Sciatic nerve (tissue), 2 donors: ENCODE data around the gene DNAH8. TPM values are rescaled to one million over a fixed set of nuclear protein-coding genes. Genes with fewer than 3 reads are reported as not detected.

Source experiments
- ATAC-seq: fragments of 200-7000 bp; cut with Tn5 transposase; one replicate; pipeline ENCODE4 v1.9.1; 2020; ENCODE audit warnings: mild to moderate bottlenecking, moderate library complexity
- DNase-seq: peaks from one replicate; pipeline ENCODE4 v3.0.0-alpha.2; 2020; ENCODE audit warnings: low spot score
- intact Hi-C: fragments of 100-400 bp; cut with DNase I; formaldehyde crosslinking; loops from one replicate; pipeline ENCODE4 v1.14.2; 2022
- total RNA-seq: library from RNA; stranded (reverse); fragmentation: NEBNext Ultra II Directional; extraction: Animal tissue kit (Norgen Biotek cat#: 25700); gene quantifications from one replicate; pipeline ENCODE4 v1.2.1, GENCODE V29; 2021
- donor health status: DM: no; HTN: no; CAD: no.
- donor health status: DM: no; HTN: no; CAD: no.

DNAH8 gene
- total RNA-seq, 1 donor from 2014 or later = 0.13 TPM

DNA sequence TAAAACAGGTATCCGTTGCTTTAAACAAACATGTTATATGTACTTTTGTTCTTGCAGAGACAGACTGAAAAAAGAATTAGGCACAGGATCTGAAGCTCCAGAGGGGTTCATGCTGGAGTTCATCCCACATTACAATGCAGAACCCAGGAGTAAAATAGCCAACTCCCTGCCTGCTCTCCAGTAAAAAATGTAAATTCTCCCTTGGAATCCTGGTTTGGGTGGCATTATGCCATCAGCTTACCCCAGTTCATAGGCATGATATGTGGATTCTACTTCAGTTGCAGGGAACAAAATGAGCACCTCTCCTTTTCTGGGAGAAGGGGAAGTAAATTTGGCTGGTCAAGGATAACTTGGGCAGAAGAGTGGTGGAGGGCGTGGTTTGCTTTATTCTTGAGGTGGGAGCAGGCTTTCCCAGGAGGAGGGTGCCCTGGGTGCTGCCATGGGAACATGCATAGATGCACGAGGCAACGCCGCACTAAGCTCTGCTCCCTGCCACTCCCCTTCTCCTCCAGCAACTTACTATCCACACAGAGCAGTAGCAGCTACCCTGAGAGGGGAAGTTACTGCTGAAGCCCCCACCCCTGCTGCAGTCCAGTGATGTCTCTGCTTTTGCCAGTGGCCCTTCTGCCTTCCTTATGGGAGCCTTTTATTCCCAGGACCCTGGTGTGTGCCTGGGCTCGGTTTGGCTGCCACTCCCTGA, 261.8 kb downstream of the DNAH8 start:
- intact Hi-C loops = no loop called here
- no peak for DNase-seq
- ATAC-seq = no peak

DNA sequence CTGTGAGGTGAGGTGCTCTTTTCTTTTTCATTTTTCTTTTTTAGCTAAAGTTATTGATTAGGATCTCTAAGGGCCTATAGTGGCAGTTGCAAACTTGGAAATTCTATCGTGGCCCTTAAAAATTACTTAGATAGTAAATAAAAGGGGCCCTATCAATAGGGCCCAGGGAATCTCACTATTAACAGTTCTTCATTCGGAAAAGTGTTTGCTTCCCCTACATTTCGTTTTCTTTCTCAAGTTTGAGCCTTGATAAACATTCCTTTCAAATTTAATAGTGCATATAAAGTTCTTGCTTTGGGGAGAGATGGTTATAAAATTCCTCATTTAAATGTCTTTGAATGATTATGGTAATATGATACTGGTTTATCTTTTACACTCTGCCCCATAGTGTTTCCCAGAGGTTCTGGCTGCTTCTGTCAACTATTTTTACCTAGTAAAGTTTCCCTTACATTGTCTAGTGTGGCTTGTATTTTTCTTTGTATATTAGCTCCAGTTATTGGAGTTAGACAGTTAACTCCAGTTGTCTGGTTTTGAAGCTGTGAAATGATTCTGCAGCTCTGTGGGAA, 263.1 kb downstream of the DNAH8 start:
- no peak for ATAC-seq
- no peak for DNase-seq
- intact Hi-C loops = no loop called here

DNA sequence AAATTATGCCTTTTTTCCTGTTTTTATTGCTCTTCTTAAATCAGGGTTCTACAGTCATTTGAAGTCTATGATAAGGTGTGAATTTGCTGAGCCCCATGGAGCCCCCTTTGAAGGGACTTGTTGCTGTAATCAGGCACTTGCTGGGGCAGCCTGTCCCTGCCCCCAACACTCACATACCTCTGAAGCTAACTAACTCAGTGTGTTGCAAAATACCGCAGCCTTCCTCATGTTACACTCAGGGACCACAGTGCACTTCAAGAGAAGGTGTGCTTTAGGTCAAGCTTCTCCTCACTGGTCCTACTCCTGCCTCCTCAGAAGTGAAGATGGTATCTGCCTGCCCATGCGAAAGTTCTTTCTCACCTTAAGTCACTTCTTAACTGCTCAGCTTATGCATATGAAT, 267.4 kb downstream of the DNAH8 start:
- DNase-seq (no peak), ATAC-seq (no peak)
- intact Hi-C loops = no loop called here

DNA sequence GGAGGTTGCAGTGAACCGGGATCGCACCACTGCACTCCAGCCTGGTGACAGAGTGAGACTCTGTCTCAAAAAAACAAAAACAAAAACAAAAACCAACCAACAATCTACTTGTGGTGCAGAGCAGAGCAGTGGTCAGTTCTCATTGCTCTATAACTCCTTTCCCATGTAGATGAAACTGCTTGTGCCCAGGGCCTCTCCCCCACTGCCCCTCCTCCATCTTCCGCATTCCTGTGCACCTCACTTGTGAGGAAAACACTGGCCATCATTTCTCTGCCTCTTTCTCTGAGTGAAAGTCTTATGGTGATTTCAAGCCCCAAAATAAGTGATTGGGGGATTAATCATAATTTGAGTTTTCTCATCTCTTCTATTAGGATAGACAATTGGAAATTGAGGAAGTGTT, 269.6 kb downstream of the DNAH8 start:
- intact Hi-C loops = no loop called here
- DNase-seq = no peak
- no peak for ATAC-seq

DNA sequence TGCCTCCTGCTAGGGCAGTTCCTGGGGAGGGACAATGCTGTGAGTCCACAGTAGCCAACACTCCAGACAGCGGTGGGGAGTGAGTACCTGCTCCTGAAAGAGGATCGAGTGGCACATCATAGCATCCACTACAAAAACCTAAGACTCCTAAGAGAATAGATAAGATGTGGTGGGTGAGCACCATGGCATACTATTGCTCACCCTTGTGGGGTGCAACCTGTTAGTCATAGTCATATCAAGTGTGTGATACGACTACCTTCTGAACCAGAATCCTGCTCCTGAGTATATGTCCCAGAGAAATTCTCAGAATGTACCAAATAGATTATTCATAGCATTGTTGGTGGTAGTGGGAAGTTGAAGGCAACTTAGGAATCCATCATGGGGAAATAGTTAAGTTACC, 270.7 kb downstream of the DNAH8 start:
- intact Hi-C loops = no loop called here
- ATAC-seq = no peak
- no peak for DNase-seq

DNA sequence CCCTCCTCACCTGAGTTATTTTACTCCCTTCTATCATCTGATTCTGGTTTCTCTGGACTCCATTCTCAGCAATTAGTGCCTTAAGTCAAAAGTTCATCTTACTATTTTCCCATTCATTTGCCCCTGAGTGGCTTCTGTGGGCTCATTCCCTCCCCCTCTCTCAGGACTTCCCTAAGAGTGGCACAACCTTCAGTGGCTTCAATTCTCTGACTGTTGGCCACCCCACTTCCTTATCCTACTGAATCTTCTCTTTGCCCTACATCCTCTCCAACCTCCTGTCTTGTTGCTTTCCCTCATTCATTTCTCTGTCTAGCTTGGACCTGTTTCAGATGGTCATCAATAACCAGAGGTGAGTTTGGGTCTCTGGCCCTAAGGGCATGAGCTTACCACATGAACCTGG, 272.4 kb downstream of the DNAH8 start:
- ATAC-seq = no peak
- intact Hi-C loops = no loop called here
- no peak for DNase-seq

DNA sequence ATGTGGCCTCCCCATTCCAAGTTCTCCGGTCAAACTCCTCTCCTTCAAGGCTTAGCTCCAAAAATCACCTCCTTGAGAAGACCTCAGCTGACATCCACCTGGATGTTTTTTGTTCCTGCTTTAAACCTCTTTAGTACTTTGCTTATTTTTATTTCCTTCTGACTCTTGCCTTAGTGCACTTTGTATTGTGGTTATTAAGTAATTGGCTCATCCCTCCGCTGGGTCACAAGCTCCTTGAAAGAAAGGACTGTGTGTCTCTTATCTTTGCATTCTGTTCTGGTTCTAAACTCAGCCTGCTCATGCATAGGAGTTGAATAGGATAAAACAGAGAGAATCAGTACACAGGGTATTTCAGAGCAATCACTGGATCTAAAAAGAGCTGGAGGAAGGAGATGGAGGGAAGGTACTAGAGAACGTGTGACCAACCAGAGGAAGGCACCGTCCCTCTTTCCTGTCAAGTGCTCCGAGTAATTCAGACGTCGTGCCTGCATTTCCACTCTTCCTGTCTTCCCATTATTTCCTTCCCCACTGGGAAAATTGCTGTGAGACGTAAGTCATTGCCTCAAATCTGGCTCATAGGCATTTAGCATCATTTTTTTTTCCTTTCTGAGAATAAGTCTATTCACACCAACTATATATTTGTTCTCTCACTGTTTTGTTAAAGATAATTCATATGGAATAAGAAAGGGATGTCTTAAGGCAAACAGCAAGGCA, 273.8 kb downstream of the DNAH8 start:
- ATAC-seq = no peak
- intact Hi-C loops = no loop called here
- DNase-seq = no peak

DNA sequence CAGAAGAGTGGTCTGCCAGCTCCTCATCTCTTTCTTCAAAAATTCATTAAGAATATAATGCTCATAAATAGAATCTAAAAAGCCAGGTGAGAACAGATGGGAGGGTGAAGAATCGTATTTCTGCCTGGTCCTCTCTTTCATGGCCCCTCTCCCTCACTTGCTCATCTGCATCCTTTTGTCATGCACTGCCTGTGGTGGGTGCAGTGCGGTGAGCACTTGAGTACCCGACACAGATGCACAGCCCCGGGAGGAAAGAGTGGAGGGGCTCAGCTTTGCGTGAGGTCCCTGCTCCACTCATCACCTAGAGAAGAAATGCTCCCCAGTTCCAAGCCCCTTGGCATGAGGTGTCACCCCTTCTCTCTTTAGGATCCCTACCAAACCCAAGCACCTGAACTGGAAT, 275.4 kb downstream of the DNAH8 start:
- no peak for ATAC-seq
- intact Hi-C loops = no loop called here
- DNase-seq = no peak

DNA sequence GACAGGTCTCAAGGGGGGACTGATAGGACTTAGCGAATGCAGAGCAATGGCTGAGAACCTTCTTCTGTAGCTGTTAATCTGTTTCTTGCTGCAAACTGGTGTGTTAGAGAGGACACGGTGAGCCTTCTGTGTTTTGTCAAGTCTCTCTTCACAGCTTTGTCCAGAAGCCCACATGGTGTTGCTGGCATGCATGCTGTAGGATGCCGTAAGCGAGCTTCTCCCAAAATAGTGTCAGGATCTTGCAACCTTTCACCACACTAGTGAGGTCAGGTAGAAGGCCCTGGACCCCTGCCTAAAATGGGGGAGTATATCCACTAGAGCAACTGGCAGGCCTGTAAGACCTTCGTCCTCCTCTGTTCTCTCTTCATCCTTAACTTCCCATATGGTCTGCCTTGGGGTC, 281.6 kb downstream of the DNAH8 start:
- DNase-seq (no peak), ATAC-seq (no peak)
- intact Hi-C loops = no loop called here

DNA sequence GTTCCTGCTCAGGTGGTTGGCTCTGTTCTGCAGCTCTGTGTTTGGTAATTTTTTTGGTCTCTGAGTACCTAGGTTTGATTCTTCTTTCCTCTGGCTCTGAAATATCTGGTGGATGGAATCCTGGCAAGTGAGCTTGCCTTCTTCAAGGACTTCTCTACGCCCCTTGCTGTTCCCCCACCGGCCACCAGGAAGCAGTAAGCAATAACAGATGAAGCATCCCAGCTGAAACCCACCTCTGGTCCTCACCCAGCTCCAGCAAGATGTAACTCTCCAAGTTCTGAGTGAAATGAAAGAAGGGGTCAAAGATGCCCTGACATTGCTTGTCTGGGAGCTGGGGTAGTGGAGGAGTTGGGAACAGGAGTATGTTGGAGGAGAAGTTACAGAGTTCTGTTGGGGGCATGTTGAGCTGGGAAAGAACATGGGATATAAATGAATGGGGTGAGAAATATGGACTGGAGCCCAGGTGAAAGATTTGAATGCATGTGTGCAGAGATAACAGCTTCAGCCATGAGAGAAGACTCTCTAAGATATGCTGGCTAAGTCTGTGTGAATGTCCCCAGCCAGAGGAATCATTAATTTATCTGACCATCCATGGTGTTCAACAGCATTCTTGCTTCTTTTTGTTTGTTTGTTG, 282.1 kb downstream of the DNAH8 start:
- DNase-seq = no peak
- no peak for ATAC-seq
- intact Hi-C loops = no loop called here

DNA sequence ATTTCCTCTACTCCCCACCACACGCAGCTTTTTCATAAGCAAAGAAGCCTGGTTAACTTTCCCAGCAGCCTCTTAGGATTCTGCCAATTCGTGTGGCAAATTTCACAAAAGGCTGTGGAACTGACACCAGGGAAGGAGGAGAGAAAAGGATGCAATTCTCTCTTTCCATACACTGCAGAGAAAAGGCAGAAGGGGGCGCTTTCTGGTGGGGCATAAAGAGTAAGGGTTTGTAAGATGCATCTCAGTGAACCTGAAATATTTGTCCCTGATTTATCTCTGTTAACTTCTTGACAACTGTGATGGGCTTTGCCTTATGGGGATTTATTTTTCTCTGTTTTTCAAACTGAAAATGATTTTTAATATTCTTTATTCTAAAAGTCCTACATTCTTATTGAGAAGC, 288.0 kb downstream of the DNAH8 start:
- intact Hi-C loops = no loop called here
- ATAC-seq (no peak), DNase-seq (no peak)

DNA sequence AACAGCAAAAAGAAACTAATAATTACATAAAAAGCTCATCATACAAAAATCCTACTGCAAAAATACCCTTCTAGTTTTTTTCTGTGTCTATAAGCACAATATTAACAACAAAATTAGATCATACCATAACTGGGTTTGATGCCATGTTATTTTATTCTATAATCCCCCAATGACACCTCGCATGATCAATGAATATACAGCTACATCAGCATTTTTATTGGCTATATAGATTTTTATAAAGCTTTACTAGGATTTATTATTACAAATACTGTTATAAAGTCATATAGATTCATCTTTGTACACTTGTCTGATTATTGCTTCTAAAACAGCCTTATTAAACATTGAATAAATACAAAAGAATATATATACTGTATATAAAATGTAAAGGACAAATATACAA, 288.4 kb downstream of the DNAH8 start:
- DNase-seq (no peak), ATAC-seq (no peak)
- intact Hi-C loops = no loop called here

DNA sequence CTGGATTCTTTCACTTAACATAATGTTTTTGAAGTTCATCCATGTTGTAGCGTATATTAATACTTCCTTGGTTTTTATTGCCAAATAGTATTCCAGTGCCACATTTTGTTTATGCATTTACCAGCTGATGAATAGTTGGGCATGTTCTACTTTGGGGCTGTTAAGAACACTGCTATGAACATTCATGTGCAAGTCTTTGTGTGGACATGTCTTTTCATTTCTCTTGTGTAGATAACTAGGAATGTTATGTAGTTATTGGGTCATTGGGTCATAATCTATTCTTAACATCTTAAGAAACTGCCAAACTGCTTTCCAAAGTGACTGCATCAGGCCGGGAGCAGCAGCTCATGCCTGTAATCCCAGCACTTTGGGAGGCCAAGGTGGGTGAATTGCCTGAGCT, 289.7 kb downstream of the DNAH8 start:
- ATAC-seq (no peak), DNase-seq (no peak)
- intact Hi-C loops = no loop called here

DNA sequence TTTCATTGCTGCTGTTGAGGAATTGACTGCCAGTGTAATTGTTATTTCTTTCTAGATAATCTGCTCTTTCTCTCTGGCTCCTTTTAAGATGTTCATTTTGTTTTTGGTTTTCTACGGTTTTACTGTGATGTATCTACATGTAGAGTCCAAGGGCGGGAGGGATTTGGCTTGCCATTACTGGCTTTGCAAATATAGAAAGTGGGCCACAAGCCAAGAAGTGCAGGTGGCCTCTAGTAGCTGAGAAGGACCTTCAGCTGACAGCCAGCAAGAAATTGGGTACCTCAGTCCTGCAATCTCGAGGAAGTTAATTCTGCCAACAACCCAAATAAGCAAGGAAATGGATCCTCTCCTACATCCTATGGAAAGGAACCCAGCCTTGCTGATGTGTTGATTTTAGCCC, 290.7 kb downstream of the DNAH8 start:
- no peak for ATAC-seq
- intact Hi-C loops = no loop called here
- no peak for DNase-seq

DNA sequence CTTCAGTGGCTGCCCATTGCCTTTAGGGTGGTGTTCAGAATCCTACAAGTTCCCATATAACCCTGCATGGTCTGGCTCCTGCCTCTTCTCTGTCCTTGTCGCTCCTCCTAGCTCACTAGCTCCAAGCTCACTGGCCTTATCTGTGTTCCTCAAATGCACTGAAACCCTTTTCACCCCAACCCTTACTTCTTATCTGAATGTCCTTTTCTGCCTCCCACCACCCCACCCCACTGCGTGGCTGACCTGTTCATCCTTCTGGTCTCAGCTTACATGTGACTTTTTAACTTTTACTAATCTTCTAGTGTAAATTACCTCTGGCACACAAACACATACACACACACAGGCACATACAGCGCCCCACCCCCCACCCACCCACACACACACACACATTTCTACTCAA, 292.5 kb downstream of the DNAH8 start:
- DNase-seq (no peak), ATAC-seq (no peak)
- intact Hi-C loops = no loop called here

DNA sequence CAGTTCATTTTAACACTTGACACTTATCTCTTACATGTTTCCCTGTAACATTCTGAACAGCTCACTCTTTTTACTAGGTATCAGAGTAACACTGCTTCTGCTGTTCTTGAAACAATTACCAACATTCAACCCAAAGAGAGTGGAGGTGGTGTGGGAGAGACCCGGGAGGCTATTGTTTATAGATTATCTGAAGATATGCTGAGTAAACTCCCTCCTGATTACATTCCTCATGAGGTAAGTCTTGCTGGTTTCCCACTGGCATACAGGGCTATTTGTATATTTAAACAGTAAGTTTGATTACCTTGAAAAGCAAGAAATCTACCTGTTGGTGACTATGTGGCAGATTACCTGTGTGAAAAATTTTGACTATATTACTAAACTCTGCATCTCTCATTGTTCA, 293.6 kb downstream of the DNAH8 start:
- no peak for ATAC-seq
- intact Hi-C loops = no loop called here

DNA sequence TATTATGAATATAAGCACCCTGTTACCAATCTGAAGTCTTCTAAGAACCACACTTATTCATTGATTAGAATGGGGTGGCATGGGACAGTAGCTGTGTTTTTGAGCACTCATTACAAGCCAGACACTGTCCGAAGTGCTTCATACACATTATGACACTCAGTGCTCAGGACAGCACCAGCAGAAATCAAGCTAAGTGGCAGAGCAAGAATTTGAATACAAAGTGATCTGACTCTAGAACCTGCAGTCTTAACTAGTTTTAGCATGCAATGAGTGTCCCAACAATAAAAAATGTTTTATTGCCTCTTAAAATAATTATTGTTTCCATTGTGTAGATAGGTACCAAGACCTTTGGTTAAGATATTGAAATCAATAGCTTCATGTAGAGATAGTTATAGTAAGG, 294.4 kb downstream of the DNAH8 start:
- DNase-seq = no peak
- intact Hi-C loops = no loop called here
- ATAC-seq = no peak

More for the DNA sequence above, 293.6 kb downstream of the DNAH8 start:
- no peak for DNase-seq

DNA sequence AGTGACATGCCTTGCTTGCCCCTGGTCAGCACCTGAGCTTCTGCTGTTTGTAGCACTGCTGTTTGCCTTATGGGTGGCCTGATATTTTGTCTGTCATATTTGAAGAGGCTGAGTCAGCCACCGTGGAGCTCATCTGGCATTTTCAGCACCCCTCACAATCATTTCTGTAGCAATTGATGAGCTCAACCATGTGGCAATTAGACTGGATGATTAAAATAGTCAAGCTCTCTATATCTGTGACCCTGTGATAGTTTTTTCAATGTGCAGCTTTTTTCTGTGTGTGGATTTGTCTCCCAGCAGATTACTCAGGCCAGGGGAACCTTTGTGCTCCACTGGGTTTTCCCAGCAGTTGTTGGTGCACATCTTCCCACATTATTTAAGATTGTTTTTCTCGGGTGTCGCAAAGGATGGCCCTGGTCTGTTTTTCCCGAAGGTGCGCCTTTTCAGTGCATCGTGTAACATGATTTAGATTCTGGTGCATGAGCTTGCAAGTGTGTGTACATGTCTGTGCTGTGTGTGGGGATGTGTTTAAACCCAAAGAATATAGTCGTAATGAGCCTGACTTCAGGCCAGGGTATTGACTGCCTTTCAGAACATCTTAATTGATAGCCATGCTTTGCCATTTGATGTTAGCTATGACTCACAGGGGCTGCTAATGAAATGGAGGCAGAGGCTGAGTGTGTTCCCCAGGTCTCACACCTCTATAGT, 301.9 kb downstream of the DNAH8 start:
- intact Hi-C loops = no loop called here
- no peak for ATAC-seq
- no peak for DNase-seq

DNA sequence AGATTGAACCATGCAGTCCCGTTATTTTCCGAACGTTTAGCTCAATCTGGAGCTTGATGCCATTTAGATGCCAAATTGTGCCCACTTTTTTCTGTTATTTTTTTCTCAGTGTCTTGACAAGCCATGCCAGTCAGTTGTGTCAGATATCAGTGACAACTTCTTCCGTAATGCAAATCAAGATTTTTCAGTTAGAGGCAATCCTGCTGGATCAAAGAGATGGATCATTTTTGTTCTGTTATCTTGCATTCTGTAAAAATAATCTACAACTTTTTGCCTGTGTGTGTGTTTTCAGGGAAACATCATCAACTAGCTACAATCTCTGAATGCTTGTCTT, 302.4 kb downstream of the DNAH8 start:
- DNase-seq = no peak
- intact Hi-C loops = no loop called here
- no peak for ATAC-seq

DNA sequence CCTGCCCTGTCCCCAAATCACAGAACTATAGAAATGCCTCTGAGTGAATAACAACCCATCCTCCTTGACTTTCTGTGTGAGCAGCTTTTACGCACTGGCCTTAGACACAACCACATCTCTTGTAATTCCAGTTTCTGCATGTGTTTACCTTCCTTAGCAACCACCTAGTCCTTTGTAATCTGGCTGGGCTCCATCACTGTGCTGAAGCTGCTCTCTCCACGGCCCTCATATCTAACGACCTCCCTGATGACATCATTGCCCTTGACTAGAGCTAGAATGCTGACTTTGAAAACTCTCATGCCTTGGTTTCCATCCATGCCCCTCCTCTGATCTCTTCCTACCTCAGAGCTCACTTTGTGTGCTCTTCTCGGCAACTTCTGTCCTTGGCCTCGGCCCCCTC, 303.0 kb downstream of the DNAH8 start:
- DNase-seq = no peak
- no peak for ATAC-seq
- intact Hi-C loops = no loop called here
